SK-N-SH (cell line): ENCODE data around the gene PRKN. TPM values are rescaled to one million over a fixed set of nuclear protein-coding genes. Genes with fewer than 3 reads are reported as not detected.

Source experiments
- CTCF ChIA-PET: fragments of 300-600, 350-600 bp; formaldehyde crosslinking; extraction: SDS; loops from one replicate; lab custom pipeline; 2021; lab: Yijun Ruan, JAX
- POLR2A ChIA-PET: fragments of 350-600 bp; sonication (Branson Sonifier 250); formaldehyde crosslinking; extraction: SDS; loops from one replicate; lab custom pipeline; 2020; ENCODE audit warnings: antibody characterized with exemption, inconsistent platforms; lab: Yijun Ruan, JAX
- DNase-seq: peaks from one replicate; pipeline ENCODE4 v3.0.0; 2012
- H2AFZ ChIP-seq: fragments of 200-600 bp; sonication (generic); 2 replicates; pipeline ENCODE4 v1.8.1; 2016; ENCODE audit warnings: antibody characterized with exemption, mild to moderate bottlenecking, low read depth
- H3F3A ChIP-seq: fragments of 200-600 bp; sonication (generic); replicated peaks from 2 replicates; pipeline ENCODE3; 2016; ENCODE audit warnings: antibody characterized with exemption, mild to moderate bottlenecking; ENCODE audit not compliant: insufficient read depth
- H3K27ac ChIP-seq, 2 experiments: fragments of 200-500 bp in 1 of 2; fragments of 200-600 bp in 1 of 2; sonication (Bioruptor generic) in 1 of 2; sonication (generic), shearing (Covaris generic) in 1 of 2; 2 replicates each; pipeline versions ENCODE4 v1.5.1 to v1.6.1; 2014 to 2016; ENCODE audit warnings: low read depth in 2 of 2, inconsistent platforms in 1 of 2, low read length in 1 of 2, mild to moderate bottlenecking in 1 of 2, mixed read lengths in 1 of 2
- H3K27me3 ChIP-seq: fragments of 200-600 bp; sonication (generic), shearing (Covaris generic); 2 replicates; pipeline ENCODE4 v1.6.1; 2016; ENCODE audit warnings: mixed run types; ENCODE audit not compliant: insufficient read depth
- H3K36me3 ChIP-seq, 2 experiments: fragments of 200-500 bp in 1 of 2; fragments of 200-600 bp in 1 of 2; sonication (Bioruptor generic) in 1 of 2; sonication (generic) in 1 of 2; replicated peaks in 1 of 2; 2 replicates each; pipeline versions ENCODE3 to v1.5.1; 2014 to 2016; ENCODE audit warnings: low read length in 1 of 2, mild to moderate bottlenecking in 1 of 2; ENCODE audit not compliant: insufficient read depth in 2 of 2, control insufficient read depth in 1 of 2
- H3K4me1 ChIP-seq, 2 experiments: fragments of 200-500 bp in 1 of 2; fragments of 200-600 bp in 1 of 2; sonication (Bioruptor generic) in 1 of 2; sonication (generic), shearing (Covaris generic) in 1 of 2; 2 replicates each; pipeline versions ENCODE4 v1.5.1 to v1.6.1; 2014 to 2016; ENCODE audit warnings: low read depth in 1 of 2, low read length in 1 of 2, mixed run types in 1 of 2; ENCODE audit not compliant: insufficient read depth in 2 of 2, control insufficient read depth in 1 of 2
- H3K4me2 ChIP-seq: fragments of 200-600 bp; sonication (generic), shearing (Covaris generic); 2 replicates; pipeline ENCODE4 v1.6.1; 2017; ENCODE audit warnings: mixed run types
- H3K4me3 ChIP-seq, 2 experiments: fragments of 200-500 bp in 1 of 2; fragments of 200-600 bp in 1 of 2; sonication (Bioruptor generic) in 1 of 2; sonication (generic), shearing (Covaris generic) in 1 of 2; 2 replicates each; pipeline versions ENCODE4 v1.5.1 to v1.8.1; 2014 to 2016; ENCODE audit warnings: low read depth in 2 of 2, inconsistent platforms in 1 of 2, low read length in 1 of 2, mild to moderate bottlenecking in 1 of 2, mixed read lengths in 1 of 2, moderate library complexity in 1 of 2
- H3K79me2 ChIP-seq: fragments of 200-600 bp; sonication (generic); 2 replicates; pipeline ENCODE4 v1.8.1; 2017; ENCODE audit warnings: mild to moderate bottlenecking; ENCODE audit not compliant: insufficient read depth
- H3K9ac ChIP-seq: fragments of 200-600 bp; sonication (generic); 2 replicates; pipeline ENCODE4 v1.6.1; 2017; ENCODE audit warnings: mixed run types
- H3K9me2 ChIP-seq: fragments of 200-600 bp; sonication (generic); 2 replicates; pipeline ENCODE4 v1.6.1; 2017; ENCODE audit warnings: mixed run types
- H3K9me3 ChIP-seq: fragments of 200-600 bp; sonication (generic); 2 replicates; pipeline ENCODE4 v1.6.1; 2017; ENCODE audit warnings: mixed run types, mild to moderate bottlenecking, moderate library complexity
- H4K20me1 ChIP-seq: fragments of 200-600 bp; sonication (generic); 2 replicates; pipeline ENCODE4 v1.6.1; 2017; ENCODE audit warnings: mild to moderate bottlenecking, mixed run types; ENCODE audit not compliant: insufficient read depth
- CHD2 ChIP-seq: fragments of 150-350 bp; IDR thresholded peaks from 2 replicates; pipeline ENCODE4 v1.6.1; 2018; ENCODE audit warnings: low read length; ENCODE audit not compliant: partially characterized antibody
- CTCF ChIP-seq: fragments of 200-600 bp; sonication (generic); IDR thresholded peaks from 2 replicates; pipeline ENCODE4 v1.6.1; 2017; ENCODE audit warnings: antibody characterized with exemption, mild to moderate bottlenecking, moderate library complexity
- EZH2phosphoT487 ChIP-seq: fragments of 200-600 bp; sonication (generic); IDR thresholded peaks from 2 replicates; pipeline ENCODE4 v1.6.1; 2017; ENCODE audit warnings: low read depth, mixed run types, mild to moderate bottlenecking, antibody characterized with exemption, moderate library complexity, borderline replicate concordance
- FOSL2 ChIP-seq: IDR thresholded peaks from 2 replicates; pipeline ENCODE4 v1.4.0; 2012; ENCODE audit warnings: low read depth, mild to moderate bottlenecking, moderate library complexity, borderline replicate concordance
- FOXM1 ChIP-seq: IDR thresholded peaks from 2 replicates; pipeline ENCODE4 v1.4.0; 2012; ENCODE audit warnings: low read depth, mild to moderate bottlenecking
- GABPA ChIP-seq: IDR thresholded peaks from 2 replicates; pipeline ENCODE4 v1.4.0; 2012; ENCODE audit warnings: low read depth, mild to moderate bottlenecking
- GATA2 ChIP-seq: sonication (generic); formaldehyde crosslinking; IDR thresholded peaks from 2 replicates; pipeline ENCODE4 v1.5.0; 2020; ENCODE audit warnings: mild to moderate bottlenecking, missing genetic modification reagents
- IRF3 ChIP-seq: fragments of 150-350 bp; IDR thresholded peaks from 2 replicates; pipeline ENCODE4 v1.6.1; 2016; ENCODE audit warnings: mild to moderate bottlenecking, low read depth, low read length
- MAX ChIP-seq: IDR thresholded peaks from 2 replicates; pipeline ENCODE4 v1.4.0; 2012; ENCODE audit warnings: low read depth
- MEF2A ChIP-seq: IDR thresholded peaks from 2 replicates; pipeline ENCODE4 v1.4.0; 2012; ENCODE audit warnings: low read depth, borderline replicate concordance
- MXI1 ChIP-seq: IDR thresholded peaks from 2 replicates; pipeline ENCODE4 v1.6.1; 2012; ENCODE audit warnings: mild to moderate bottlenecking, low read depth, low read length, improper control_type of control experiment
- NRF1 ChIP-seq: IDR thresholded peaks from 2 replicates; pipeline ENCODE4 v1.6.1; 2012; ENCODE audit warnings: low read depth, mild to moderate bottlenecking, low read length
- PBX3 ChIP-seq: IDR thresholded peaks from 2 replicates; pipeline ENCODE4; 2012
- RFX5 ChIP-seq: IDR thresholded peaks from 2 replicates; pipeline ENCODE4 v1.6.1; 2012; ENCODE audit warnings: mild to moderate bottlenecking, improper control_type of control experiment, low read length
- RXRA ChIP-seq: IDR thresholded peaks from 2 replicates; pipeline ENCODE4 v1.4.0; 2012; ENCODE audit warnings: low read depth, mild to moderate bottlenecking, borderline replicate concordance
- TCF12 ChIP-seq: IDR thresholded peaks from 2 replicates; pipeline ENCODE4 v1.4.0; 2012
- TEAD4 ChIP-seq: IDR thresholded peaks from 2 replicates; pipeline ENCODE4 v1.4.0; 2012; ENCODE audit warnings: mild to moderate bottlenecking, borderline replicate concordance; ENCODE audit not compliant: insufficient read depth
- ZBTB33 ChIP-seq: IDR thresholded peaks from 2 replicates; pipeline ENCODE4 v1.4.0; 2012; ENCODE audit warnings: low read depth, borderline replicate concordance
- WGBS: methylation state at CpG from one replicate; pipeline ENCODE4 v1.1.6; 2017; ENCODE audit warnings: low lambda C conversion rate; 5-methylcytosine and 5-hydroxymethylcytosine counted together
- polyA plus RNA-seq, 3 experiments: library from polyadenylated mRNA; depleted of rRNA; stranded (reverse); fragments of >200 nt; gene quantifications; 2 replicates each; pipeline ENCODE4 v1.2.3, GENCODE V29; 2012

PRKN gene
- polyA plus RNA-seq, 1 of the 3 experiments (the other 2 are of a cell fraction), result 0.76 TPM

- no peak for DNase-seq
- CTCF ChIA-PET, result interaction anchor here (0.6 to 4.6 kb wide), 7 partner anchors 14 to 424 kb away, joined by 3 to 28 read pairs (median 3); no protein-coding TSS in a partner anchor
- TF ChIP-seq PBX3 (no peak), FOXM1 (no peak)
- Histone ChIP-seq H4K20me1 (no peaks in the 10 kb centered on the region), H3K36me3 (no peaks in the 10 kb centered on the region), H2AFZ (no peak overlapping the region), H3K27ac (no peak overlapping the region), H3K4me1 (peaks cover 0 to 4% of the 10 kb centered on the region in 2 experiments; a peak in 1 of 4 replicates), H3K4me3 (no peak overlapping the region), H3K9me3 (no peaks in the 10 kb centered on the region), H3K9me2 (no peaks in the 10 kb centered on the region), H3K4me2 (no peak overlapping the region), H3K27me3 (no peaks in the 10 kb centered on the region), H3K9ac (no peak overlapping the region), H3F3A (no peaks in the 10 kb centered on the region), H3K79me2 (no peaks in the 10 kb centered on the region)
- POLR2A ChIA-PET, result no interaction called here
- WGBS, result 88% methylated on average over 13 of the region's 13 CpGs
Observed at GRCh38 chr6:161354956-161355355, 1372.6 kb downstream of the PRKN start.

- peaks cover 0 to 2% of the 10 kb centered on the region in 2 experiments; a peak in 1 of 4 replicates for H3K4me1 ChIP-seq
- H3K27ac ChIP-seq, result no peak overlapping the region
- no peak overlapping the region for H2AFZ ChIP-seq
- CTCF ChIA-PET, result interaction anchor here (0.8 to 4.6 kb wide), 9 partner anchors 11 to 424 kb away, joined by 3 to 28 read pairs (median 3); partner anchors contain the start of gene AGPAT4
- no peaks in the 10 kb centered on the region for H3K9me2 ChIP-seq
- no peaks in the 10 kb centered on the region for H4K20me1 ChIP-seq
- DNase-seq, result no peak
- H3K9ac ChIP-seq, result no peak overlapping the region
- 76% methylated on average over 12 of the region's 12 CpGs for WGBS
- H3K79me2 ChIP-seq, result no peaks in the 10 kb centered on the region
- H3K27me3 ChIP-seq, result no peaks in the 10 kb centered on the region
- no peak overlapping the region for H3K4me3 ChIP-seq
- no peaks in the 10 kb centered on the region for H3K36me3 ChIP-seq
- POLR2A ChIA-PET, result no interaction called here
- H3K9me3 ChIP-seq, result no peaks in the 10 kb centered on the region
- H3K4me2 ChIP-seq, result no peak overlapping the region
- no peaks in the 10 kb centered on the region for H3F3A ChIP-seq
- no peak for TF ChIP-seq TEAD4
- no peak for TF ChIP-seq MEF2A
- TF ChIP-seq TCF12, result no peak
- TF ChIP-seq FOSL2, result no peak
- no peak for TF ChIP-seq CTCF
- no peak for TF ChIP-seq GATA2 (CRISPR knock-in tag)
- no peak for TF ChIP-seq MXI1
- no peak for TF ChIP-seq CHD2
- no peak for TF ChIP-seq RXRA
- TF ChIP-seq EZH2phosphoT487, result no peak
- no peak for TF ChIP-seq NRF1
- no peak for TF ChIP-seq MAX
- TF ChIP-seq PBX3, result no peak
- no peak for TF ChIP-seq IRF3
- no peak for TF ChIP-seq RFX5
- no peak for TF ChIP-seq GABPA
- TF ChIP-seq ZBTB33, result no peak
Observed at GRCh38 chr6:161354276-161354840, 1373.2 kb downstream of the PRKN start.
